Type B pancreatic cell (in vitro differentiated cells): Measurements from ENCODE around the gene NUF2. TPM values are rescaled to one million over a fixed set of nuclear protein-coding genes. Genes with fewer than 3 reads are reported as not detected.
A peak's percentile ranks its signal among the peaks of the same experiment; 100 is the strongest.

Source experiments
- DNase-seq: peaks from one replicate; pipeline ENCODE4 v3.0.0; 2021; ENCODE audit warnings: mixed read lengths; ENCODE audit not compliant: unreplicated experiment; ENCODE audit errors: extremely low spot score
- H3K27ac Mint-ChIP-seq: 2 replicates; pipeline ENCODE4 v1.8.0; 2021; ENCODE audit warnings: mild to moderate bottlenecking, mixed read lengths
- H3K27me3 Mint-ChIP-seq: 2 replicates; pipeline ENCODE4 v1.8.0; 2021; ENCODE audit warnings: mixed read lengths
- H3K36me3 Mint-ChIP-seq: 2 replicates; pipeline ENCODE4 v1.8.0; 2021; ENCODE audit warnings: mixed read lengths
- H3K4me1 Mint-ChIP-seq: one replicate; pipeline ENCODE4 v1.8.0; 2021; ENCODE audit warnings: mixed read lengths; ENCODE audit not compliant: unreplicated experiment
- H3K4me3 Mint-ChIP-seq: 2 replicates; pipeline ENCODE4 v1.8.0; 2021; ENCODE audit warnings: mild to moderate bottlenecking, mixed read lengths
- H3K9me3 Mint-ChIP-seq: 2 replicates; pipeline ENCODE4 v1.8.0; 2021; ENCODE audit warnings: mixed read lengths
- total RNA-seq: library from RNA; stranded (reverse); gene quantifications from 2 replicates; pipeline ENCODE4 v1.2.1, GENCODE V29; 2021; ENCODE audit warnings: low replicate concordance
- TF ChIP-seq, protein P1 (sequence below): fragments of 200-600 bp; sonication (generic); conservative IDR thresholded peaks from 2 replicates; pipeline ENCODE4 v1.5.0; 2021; ENCODE audit warnings: antibody characterized with exemption, mild to moderate bottlenecking

The NUF2 gene
- total RNA-seq, 1 donor from 2014 or later, result 26.5 TPM

DNA sequence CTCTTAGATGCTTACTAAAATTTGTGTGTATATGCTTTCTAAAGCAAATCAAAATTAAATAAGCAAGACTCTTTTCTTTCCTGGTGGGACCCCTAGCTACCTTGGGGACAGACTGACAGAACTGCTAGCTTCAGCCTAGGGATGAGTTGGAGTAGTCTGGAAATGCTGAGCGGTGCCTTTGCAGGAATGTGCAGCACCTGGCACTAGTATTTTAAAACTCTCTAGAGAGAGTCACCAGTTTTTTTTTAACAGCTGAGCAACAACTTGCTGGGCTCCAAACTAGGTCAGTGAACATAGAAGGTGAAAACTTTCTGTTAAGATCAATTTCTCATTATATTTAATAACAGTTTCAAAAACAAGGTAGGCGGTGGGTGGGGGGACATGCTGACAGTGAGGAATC, 56.8 kb downstream of the NUF2 start:
- no peaks in the 10 kb centered on the region for H3K36me3 Mint-ChIP-seq
- peaks cover 10% of the 10 kb centered on the region for H3K4me1 Mint-ChIP-seq
- TF ChIP-seq, protein P1, sequence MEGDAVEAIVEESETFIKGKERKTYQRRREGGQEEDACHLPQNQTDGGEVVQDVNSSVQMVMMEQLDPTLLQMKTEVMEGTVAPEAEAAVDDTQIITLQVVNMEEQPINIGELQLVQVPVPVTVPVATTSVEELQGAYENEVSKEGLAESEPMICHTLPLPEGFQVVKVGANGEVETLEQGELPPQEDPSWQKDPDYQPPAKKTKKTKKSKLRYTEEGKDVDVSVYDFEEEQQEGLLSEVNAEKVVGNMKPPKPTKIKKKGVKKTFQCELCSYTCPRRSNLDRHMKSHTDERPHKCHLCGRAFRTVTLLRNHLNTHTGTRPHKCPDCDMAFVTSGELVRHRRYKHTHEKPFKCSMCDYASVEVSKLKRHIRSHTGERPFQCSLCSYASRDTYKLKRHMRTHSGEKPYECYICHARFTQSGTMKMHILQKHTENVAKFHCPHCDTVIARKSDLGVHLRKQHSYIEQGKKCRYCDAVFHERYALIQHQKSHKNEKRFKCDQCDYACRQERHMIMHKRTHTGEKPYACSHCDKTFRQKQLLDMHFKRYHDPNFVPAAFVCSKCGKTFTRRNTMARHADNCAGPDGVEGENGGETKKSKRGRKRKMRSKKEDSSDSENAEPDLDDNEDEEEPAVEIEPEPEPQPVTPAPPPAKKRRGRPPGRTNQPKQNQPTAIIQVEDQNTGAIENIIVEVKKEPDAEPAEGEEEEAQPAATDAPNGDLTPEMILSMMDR, result no peak
- no peak overlapping the region for H3K27ac Mint-ChIP-seq
- H3K4me3 Mint-ChIP-seq, result no peak overlapping the region
- DNase-seq, result no peak
- no peaks in the 10 kb centered on the region for H3K9me3 Mint-ChIP-seq
- H3K27me3 Mint-ChIP-seq, result no peaks in the 10 kb centered on the region

DNA sequence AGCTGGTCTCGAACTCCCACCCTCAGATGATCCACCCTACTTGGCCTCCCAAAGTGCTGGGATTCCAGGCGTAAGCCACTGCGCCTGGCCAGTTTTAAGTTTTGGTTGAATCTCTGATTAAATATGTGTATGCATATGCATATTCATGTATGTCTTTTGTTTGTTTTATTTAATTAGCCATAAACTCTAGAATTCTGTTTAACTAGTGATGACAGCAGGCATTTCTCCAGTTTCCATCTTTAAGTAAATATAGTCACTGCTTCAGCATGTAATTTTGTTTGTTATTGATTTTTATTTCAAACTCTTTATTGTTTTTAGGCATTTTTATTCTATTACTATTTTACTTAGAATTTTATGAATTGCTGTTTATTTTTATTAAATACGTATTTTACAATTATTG, 58.0 kb downstream of the NUF2 start:
- no peak overlapping the region for H3K4me3 Mint-ChIP-seq
- H3K27ac Mint-ChIP-seq, result no peak overlapping the region
- no peaks in the 10 kb centered on the region for H3K36me3 Mint-ChIP-seq
- TF ChIP-seq, protein P1, result no peak
- no peak for DNase-seq
- no peaks in the 10 kb centered on the region for H3K9me3 Mint-ChIP-seq
- peaks cover 10% of the 10 kb centered on the region for H3K4me1 Mint-ChIP-seq
- no peaks in the 10 kb centered on the region for H3K27me3 Mint-ChIP-seq

DNA sequence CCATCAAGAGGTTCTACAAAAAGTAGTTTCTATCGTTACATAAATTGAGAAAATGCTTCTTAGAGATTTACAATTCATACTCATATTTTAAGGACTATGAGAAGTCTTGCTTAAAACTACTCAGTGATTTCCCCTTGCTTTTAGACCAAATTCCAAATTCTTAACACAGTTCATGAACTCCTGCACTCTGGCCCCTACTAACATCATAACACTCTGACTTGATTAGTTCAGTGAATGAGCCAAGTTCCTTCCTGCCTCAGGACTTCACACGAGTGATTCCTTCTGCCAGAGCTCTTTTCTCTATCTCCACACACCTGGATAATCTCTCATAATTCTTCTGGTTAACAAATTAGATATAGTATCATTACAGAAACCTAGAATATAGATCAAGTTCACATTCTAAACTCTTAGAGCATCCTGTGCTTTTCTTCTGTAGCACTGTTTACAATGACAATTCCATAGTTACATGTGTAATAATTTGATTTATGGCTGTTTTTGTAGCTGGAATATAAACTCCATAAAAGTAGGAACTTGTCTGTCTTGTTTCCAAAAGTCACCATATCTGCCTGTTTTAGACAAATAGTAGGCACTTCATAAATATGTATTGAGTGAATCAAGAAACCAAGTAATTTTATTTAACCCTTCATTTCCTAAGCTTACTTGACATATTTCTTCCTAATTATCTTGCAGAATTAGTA, 59.9 kb downstream of the NUF2 start:
- Mint-ChIP-seq H3K9me3 (no peaks in the 10 kb centered on the region), H3K4me1 (peaks cover 10% of the 10 kb centered on the region), H3K27ac (peak overlapping the region; percentile 10), H3K27me3 (no peaks in the 10 kb centered on the region), H3K4me3 (no peak overlapping the region), H3K36me3 (no peaks in the 10 kb centered on the region)
- TF ChIP-seq, protein P1, result no peak
- no peak for DNase-seq

DNA sequence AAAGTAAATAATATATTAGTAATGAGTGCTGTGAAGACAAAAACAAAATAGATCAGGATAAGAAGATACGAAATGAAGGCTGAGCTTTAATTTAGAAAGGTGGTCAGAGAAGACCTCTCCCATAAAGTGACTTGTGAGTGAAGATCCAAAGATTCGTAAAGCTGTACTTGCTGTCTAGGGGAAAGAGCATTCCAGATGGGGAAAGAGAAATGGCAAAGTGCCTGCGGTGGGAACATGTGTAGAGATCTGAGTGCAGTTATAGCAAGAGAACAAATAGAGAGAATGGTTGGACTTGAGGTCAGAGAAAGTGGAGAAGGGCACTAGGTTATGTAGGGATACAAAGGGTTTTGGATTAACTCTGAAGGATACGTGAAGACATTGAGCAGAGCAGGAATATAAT, 60.6 kb downstream of the NUF2 start:
- H3K36me3 Mint-ChIP-seq, result no peaks in the 10 kb centered on the region
- DNase-seq, result no peak
- H3K27me3 Mint-ChIP-seq, result no peaks in the 10 kb centered on the region
- H3K9me3 Mint-ChIP-seq, result no peaks in the 10 kb centered on the region
- H3K4me3 Mint-ChIP-seq, result no peak overlapping the region
- H3K4me1 Mint-ChIP-seq, result peaks cover 10% of the 10 kb centered on the region
- H3K27ac Mint-ChIP-seq, result no peak overlapping the region
- TF ChIP-seq, protein P1, result no peak

DNA sequence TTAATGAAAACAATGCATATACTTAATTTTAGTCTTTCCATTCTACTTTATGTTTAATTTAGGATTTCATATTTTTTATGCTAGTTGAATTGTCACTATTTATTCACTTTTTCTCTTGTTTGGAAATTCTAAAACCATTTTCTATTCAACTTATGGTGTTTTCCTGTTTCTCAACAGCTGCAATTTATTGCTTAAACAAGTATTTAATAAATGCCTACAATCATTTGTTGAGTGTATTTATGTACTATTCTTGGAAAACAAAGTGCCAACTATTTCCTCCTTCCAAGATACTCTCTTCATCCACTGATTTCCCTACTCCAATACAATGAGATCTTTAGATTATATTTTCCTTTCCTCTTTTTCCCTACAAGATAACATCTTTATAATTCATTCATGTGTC, 65.4 kb downstream of the NUF2 start:
- Mint-ChIP-seq H3K27ac (no peak overlapping the region), H3K4me1 (peaks cover 5% of the 10 kb centered on the region), H3K36me3 (no peaks in the 10 kb centered on the region), H3K4me3 (no peak overlapping the region), H3K9me3 (no peaks in the 10 kb centered on the region), H3K27me3 (no peaks in the 10 kb centered on the region)
- TF ChIP-seq, protein P1, result no peak
- no peak for DNase-seq
